HCT116 (cell line): ENCODE data around the gene RGL3. TPM values are rescaled to one million over a fixed set of nuclear protein-coding genes. Genes with fewer than 3 reads are reported as not detected.
"Not testable (repeated sequence)": the region's sequence is repeated elsewhere in the genome, so short reads cannot be mapped to it uniquely, and the experiment has no call there.

ENCODE experiments used
- ATAC-seq: fragments of 200-7000 bp; cut with Tn5 transposase; 2 replicates; pipeline ENCODE4 v1.9.1; 2020; ENCODE audit warnings: mild to moderate bottlenecking, moderate library complexity
- BruUV-seq: library from RNA; stranded (reverse); fragments of 400-500 nt; replicated peaks from 2 replicates; lab custom pipeline; 2021; lab: Mats Ljungman, UMichigan
- CTCF ChIA-PET: fragments of 300-600 bp; sonication (Branson Sonifier 250); formaldehyde crosslinking; loops from one replicate; lab custom pipeline; 2021; ENCODE audit warnings: antibody characterized with exemption; lab: Charles Lee
- POLR2A ChIA-PET: fragments of 300-600, 350-600 bp; sonication (Branson Sonifier 250); formaldehyde crosslinking; loops from one replicate; lab custom pipeline; 2021; ENCODE audit warnings: antibody characterized with exemption; lab: Charles Lee
- RAD21 ChIA-PET, 2 experiments: fragments of 300-600 bp; sonication (Branson Sonifier 250); formaldehyde crosslinking; loops; one replicate each; lab custom pipeline; 2023; ENCODE audit warnings: low total read pairs in 2 of 2; ENCODE audit not compliant: uncharacterized antibody in 2 of 2, unreplicated experiment in 2 of 2, low non-redundant PET in 1 of 2; lab: Charles Lee
- DNase-seq: peaks from one replicate; pipeline ENCODE4 v3.0.0-alpha.2; 2010; ENCODE audit warnings: low read depth, low spot score
- H2AFZ ChIP-seq: fragments of 200-600 bp; shearing (Covaris generic), sonication (generic); 2 replicates; pipeline ENCODE4 v1.6.1; 2017; ENCODE audit warnings: low read depth, mixed run types, mixed read lengths, antibody characterized with exemption, low read length; ENCODE audit not compliant: poor library complexity, severe bottlenecking
- H3K27ac ChIP-seq: 2 replicates; pipeline ENCODE4 v1.5.1; 2012; ENCODE audit warnings: low read depth, low read length
- H3K27me3 ChIP-seq: fragments of 200-600 bp; sonication (generic); 2 replicates; pipeline ENCODE4 v1.6.1; 2016; ENCODE audit warnings: mixed run types, low read length, mixed read lengths; ENCODE audit not compliant: insufficient read depth
- H3K36me3 ChIP-seq, 2 experiments: fragments of 200-500 bp in 1 of 2; fragments of 200-600 bp in 1 of 2; sonication (Bioruptor generic) in 1 of 2; sonication (generic) in 1 of 2; 2 replicates each; pipeline versions ENCODE4 v1.5.1 to v1.6.1; 2014 to 2016; ENCODE audit warnings: low read length in 2 of 2, inconsistent platforms in 1 of 2, mixed read lengths in 1 of 2, mixed run types in 1 of 2; ENCODE audit not compliant: insufficient read depth in 2 of 2, control insufficient read depth in 1 of 2
- H3K4me1 ChIP-seq, 2 experiments: fragments of 200-600 bp in 1 of 2; sonication (generic) in 1 of 2; 2 replicates each; pipeline versions ENCODE4 v1.5.1 to v1.6.1; 2012 to 2017; ENCODE audit warnings: low read length in 2 of 2, inconsistent platforms in 1 of 2, mild to moderate bottlenecking in 1 of 2, mixed read lengths in 1 of 2, mixed run types in 1 of 2, moderate library complexity in 1 of 2; ENCODE audit not compliant: insufficient read depth in 2 of 2, control insufficient read depth in 1 of 2
- H3K4me2 ChIP-seq: fragments of 200-600 bp; sonication (generic); 2 replicates; pipeline ENCODE4 v1.6.1; 2017; ENCODE audit warnings: mixed run types, low read length, mixed read lengths
- H3K4me3 ChIP-seq, 2 experiments: fragments of 200-600 bp in 1 of 2; sonication (generic) in 1 of 2; replicated peaks in 1 of 2; 2 replicates each; pipeline ENCODE4 v1.5.1; 2011 to 2016; ENCODE audit warnings: low read length in 2 of 2, control low read depth in 1 of 2, low read depth in 1 of 2, mild to moderate bottlenecking in 1 of 2, mixed read lengths in 1 of 2, mixed run types in 1 of 2
- H3K79me2 ChIP-seq: fragments of 200-600 bp; sonication (generic); 2 replicates; pipeline ENCODE4 v1.6.1; 2017; ENCODE audit warnings: mild to moderate bottlenecking, mixed run types, low read length, moderate library complexity, mixed read lengths; ENCODE audit not compliant: insufficient read depth
- H3K9ac ChIP-seq: fragments of 200-600 bp; sonication (generic); 2 replicates; pipeline ENCODE4 v1.6.1; 2016; ENCODE audit warnings: low read length, mixed read lengths
- H3K9me2 ChIP-seq: fragments of 200-600 bp; sonication (generic), shearing (Covaris generic); 2 replicates; pipeline ENCODE4 v1.6.1; 2017; ENCODE audit warnings: mixed run types, mild to moderate bottlenecking, moderate library complexity; ENCODE audit not compliant: insufficient read depth
- H3K9me3 ChIP-seq, 2 experiments: fragments of 200-500 bp in 1 of 2; fragments of 200-600 bp in 1 of 2; sonication (Bioruptor generic) in 1 of 2; sonication (generic) in 1 of 2; 2 replicates each; pipeline ENCODE4 v1.6.1; 2014 to 2017; ENCODE audit warnings: low read length in 2 of 2, mixed read lengths in 2 of 2, inconsistent platforms in 1 of 2, low read depth in 1 of 2, mild to moderate bottlenecking in 1 of 2, mixed run types in 1 of 2, moderate library complexity in 1 of 2; ENCODE audit not compliant: control insufficient read depth in 1 of 2, insufficient read depth in 1 of 2
- H4K20me1 ChIP-seq: fragments of 200-600 bp; sonication (generic), shearing (Covaris generic); 2 replicates; pipeline ENCODE4 v1.6.1; 2017; ENCODE audit warnings: mixed run types, mild to moderate bottlenecking, moderate library complexity; ENCODE audit not compliant: insufficient read depth
- CBX3 ChIP-seq: IDR thresholded peaks from 2 replicates; pipeline ENCODE4 v1.6.1; 2012; ENCODE audit warnings: low read depth
- ZNF274 ChIP-seq: fragments of 200-500 bp; sonication (Bioruptor generic); IDR thresholded peaks from 2 replicates; pipeline ENCODE4 v1.6.1; 2014; ENCODE audit warnings: mild to moderate bottlenecking, low read depth, low read length, inconsistent platforms
- intact Hi-C: fragments of 100-400 bp; cut with micrococcal nuclease; formaldehyde crosslinking; loops from 2 replicates; pipeline ENCODE4 v1.10.0; 2022
- total RNA-seq: library from RNA; stranded (reverse); gene quantifications from one replicate; pipeline ENCODE4 v1.2.1, GENCODE V29; 2021; ENCODE audit not compliant: unreplicated experiment

RGL3 gene
- total RNA-seq, 1 experiment from 2014 or later: 99.2 TPM

DNA sequence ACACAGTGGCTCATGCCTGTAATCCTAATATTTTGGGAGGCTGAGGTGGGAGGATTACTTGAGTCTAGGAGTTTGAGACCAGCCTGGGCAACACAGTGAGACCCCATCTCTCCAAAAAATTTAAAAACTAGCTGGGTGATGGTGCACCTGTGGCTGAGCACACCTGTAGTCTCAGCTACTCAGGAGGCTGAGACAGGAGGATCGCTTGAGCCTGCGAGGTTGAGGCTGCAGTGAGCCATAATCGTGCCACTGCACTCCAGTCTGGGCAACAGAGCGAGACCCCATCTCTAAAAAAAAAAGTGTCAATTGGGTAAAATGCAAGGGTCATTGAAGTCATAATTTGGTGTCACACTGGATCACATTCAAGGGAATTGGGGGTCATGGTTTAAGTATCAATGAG, 65.0 kb downstream of the RGL3 start:
- H3K9me2 ChIP-seq, H4K20me1 ChIP-seq, ATAC-seq, DNase-seq, H3K79me2 ChIP-seq, RAD21 ChIA-PET, H3K4me3 ChIP-seq, H3K36me3 ChIP-seq, H3K4me2 ChIP-seq, POLR2A ChIA-PET, H3K9ac ChIP-seq, H3K27ac ChIP-seq, intact Hi-C loops, H3K9me3 ChIP-seq, CTCF ChIA-PET, H3K27me3 ChIP-seq, BruUV-seq, H2AFZ ChIP-seq: not testable (repeated sequence)
- H3K4me1 ChIP-seq: peaks cover 2 to 12% of the 10 kb centered on the region in 2 experiments; a peak in 3 of 4 replicates

- no peak for ATAC-seq
- H3K79me2 ChIP-seq: 0 out of 2 replicates have a peak, but pooled peaks cover 9% of the 10 kb centered on the region
- ChIA-PET CTCF (no interaction called here), RAD21 (no interaction called here)
- H2AFZ ChIP-seq: no peak overlapping the region
- no peaks in the 10 kb centered on the region for H3K27me3 ChIP-seq
- H3K4me3 ChIP-seq: no peak overlapping the region
- TF ChIP-seq CBX3 (peak; percentile 70; the same call in 1 of the 2 replicates), ZNF274 (no peak)
- TF ChIP-seq, all 23 proteins: peak for 1
- Histone ChIP-seq H3K9me3 (peaks cover 3 to 10% of the 10 kb centered on the region in 2 experiments; a peak in 2 of 4 replicates), H3K9ac (no peak overlapping the region), H4K20me1 (no peaks in the 10 kb centered on the region), H3K27ac (no peak overlapping the region), H3K4me1 (peaks cover 11 to 35% of the 10 kb centered on the region in 2 experiments), H3K4me2 (no peak overlapping the region), H3K36me3 (no peaks in the 10 kb centered on the region), H3K9me2 (no peaks in the 10 kb centered on the region)
- BruUV-seq: no TSS peak
- POLR2A ChIA-PET: no interaction called here
- no peak for DNase-seq
- intact Hi-C loops: no loop called here
Observed at GRCh38 chr19:11349171-11349570, 69.9 kb downstream of the RGL3 start.
